ENCODE measurements around the gene MPO.

MPO gene

DNA sequence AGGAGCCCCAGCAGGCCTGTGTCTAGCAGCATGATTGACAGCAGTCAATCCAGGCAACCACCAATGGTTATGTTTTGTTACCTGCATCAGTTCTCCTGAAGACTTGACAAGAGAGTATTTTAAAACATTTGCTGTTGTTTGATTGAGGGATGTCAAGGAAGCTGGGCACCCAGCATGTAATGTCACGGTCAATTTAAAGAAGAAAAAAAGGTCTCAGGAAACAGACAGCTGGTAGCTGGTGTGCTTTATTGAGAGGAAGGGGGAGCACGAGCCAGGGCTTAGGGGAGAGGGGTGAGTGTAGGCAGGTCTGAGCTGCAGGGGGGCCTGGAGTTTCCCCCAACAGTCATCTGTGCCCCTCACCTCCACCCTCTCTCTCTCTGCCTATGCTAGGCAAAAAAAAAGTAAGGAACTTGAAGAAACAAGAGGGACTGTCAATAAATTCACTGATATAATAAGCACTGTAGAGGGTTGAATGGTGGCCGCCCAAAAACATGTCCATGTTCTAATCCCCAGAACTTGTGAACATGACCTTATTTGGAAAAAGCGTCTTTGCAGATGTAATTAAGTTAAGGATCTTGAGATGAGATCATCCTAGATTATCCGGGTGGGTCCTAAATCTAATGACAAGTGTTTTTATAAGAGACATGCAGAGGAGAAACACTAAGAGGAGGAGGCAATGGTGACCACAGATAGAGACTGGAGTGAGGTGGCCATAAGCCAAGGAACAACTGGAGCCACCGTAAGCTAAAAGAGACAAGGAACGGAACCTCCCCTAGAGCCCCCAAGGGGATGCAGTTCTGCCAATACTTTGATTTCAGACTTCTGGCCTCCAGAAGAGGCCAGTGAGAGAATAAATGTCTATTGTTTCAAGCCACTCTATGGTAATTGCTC, 33.3 kb upstream of the MPO start:
- TF ChIP-seq CTCF (IDR thresholded peaks at IDR 0.05; ENCODE audit: insufficient read depth, missing control alignments) = no peak
- FAIRE-seq (peak; percentile 96), DNase-seq (ENCODE audit: insufficient read length, low spot score) (peak; percentile 70)

DNA sequence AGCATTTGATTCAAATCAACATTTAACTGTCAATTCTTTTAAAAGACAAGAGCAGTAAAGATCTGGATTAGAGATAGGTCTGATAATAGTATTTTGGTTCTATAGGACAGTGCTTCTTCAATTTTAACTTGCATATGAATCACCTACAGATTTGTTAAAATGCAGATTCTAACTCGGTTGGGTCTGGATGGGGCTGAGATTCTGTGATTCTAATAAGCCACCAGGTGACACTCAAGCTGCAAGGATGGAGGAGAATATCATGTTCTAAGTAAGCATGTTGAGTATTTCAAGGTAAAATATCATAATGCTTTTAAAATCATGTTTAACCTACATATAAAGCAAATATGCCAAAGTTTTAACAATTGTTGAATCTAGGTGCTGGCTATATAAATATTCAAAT, 32.1 kb upstream of the MPO start:
- no peak for FAIRE-seq
- TF ChIP-seq CTCF (IDR thresholded peaks at IDR 0.05; ENCODE audit: insufficient read depth, missing control alignments) = peak; percentile 21

DNA sequence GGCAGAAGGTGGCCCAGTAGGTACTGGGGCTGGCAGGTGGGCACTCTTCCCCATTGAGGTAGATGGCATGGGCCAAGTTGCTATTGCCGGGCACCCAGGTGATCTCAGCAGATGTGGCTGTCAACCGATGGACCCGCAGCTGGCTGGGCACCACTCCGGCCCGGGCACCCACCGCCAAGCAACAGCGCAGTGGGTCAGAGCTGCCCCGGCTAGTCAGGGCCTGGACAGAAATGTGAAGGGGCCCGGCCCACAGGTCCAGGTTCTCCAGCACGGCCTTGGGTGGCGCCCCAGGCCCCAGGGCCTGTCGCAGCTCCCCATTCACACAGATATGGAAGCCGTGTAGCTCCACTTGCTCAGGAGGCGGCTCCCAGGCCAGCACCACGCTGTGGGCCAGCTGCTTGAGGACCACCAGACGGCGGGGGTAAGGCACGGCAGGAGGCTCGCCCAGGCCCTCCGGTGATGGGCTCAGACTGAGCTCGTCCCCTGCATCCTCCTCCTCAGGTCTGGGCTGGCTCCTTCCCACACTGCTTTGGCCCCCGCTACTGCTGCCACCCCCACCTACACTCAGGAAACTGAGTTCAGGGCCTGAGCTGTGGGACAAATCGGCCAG, 31.4 kb upstream of the MPO start:
- DNase-seq (ENCODE audit: insufficient read length, low spot score) (peak; percentile 8), FAIRE-seq (no peak)
- TF ChIP-seq CTCF (IDR thresholded peaks at IDR 0.05; ENCODE audit: insufficient read depth, missing control alignments) = no peak

More for the DNA sequence above, 32.1 kb upstream of the MPO start:
- peak; percentile 17 for DNase-seq (ENCODE audit: insufficient read length, low spot score)

DNA sequence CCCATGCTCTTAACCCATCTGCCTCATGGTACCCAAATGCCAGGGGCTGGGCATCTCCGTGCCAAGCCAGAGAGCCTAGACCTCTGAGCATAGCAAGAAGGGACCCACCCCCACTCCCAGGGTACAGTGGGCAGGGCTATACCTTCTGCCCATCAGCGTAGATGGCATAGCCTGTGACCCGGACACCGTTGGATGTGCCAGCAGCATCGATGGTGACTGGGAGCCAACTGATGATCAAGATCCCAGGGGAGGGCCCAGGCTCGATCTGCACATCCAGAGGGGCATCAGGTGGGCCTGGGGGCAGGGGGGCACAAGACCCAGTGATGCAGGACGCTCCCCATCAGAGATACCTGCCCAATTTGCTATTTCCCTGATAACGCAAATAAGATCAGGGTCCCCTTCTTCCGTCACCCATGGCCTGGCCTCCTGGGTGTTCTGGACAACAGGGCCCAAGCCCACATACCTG, 30.7 kb upstream of the MPO start:
- TF ChIP-seq CTCF (IDR thresholded peaks at IDR 0.05; ENCODE audit: insufficient read depth, missing control alignments) = no peak
- DNase-seq (ENCODE audit: insufficient read length, low spot score) = no peak
- no peak for FAIRE-seq

DNA sequence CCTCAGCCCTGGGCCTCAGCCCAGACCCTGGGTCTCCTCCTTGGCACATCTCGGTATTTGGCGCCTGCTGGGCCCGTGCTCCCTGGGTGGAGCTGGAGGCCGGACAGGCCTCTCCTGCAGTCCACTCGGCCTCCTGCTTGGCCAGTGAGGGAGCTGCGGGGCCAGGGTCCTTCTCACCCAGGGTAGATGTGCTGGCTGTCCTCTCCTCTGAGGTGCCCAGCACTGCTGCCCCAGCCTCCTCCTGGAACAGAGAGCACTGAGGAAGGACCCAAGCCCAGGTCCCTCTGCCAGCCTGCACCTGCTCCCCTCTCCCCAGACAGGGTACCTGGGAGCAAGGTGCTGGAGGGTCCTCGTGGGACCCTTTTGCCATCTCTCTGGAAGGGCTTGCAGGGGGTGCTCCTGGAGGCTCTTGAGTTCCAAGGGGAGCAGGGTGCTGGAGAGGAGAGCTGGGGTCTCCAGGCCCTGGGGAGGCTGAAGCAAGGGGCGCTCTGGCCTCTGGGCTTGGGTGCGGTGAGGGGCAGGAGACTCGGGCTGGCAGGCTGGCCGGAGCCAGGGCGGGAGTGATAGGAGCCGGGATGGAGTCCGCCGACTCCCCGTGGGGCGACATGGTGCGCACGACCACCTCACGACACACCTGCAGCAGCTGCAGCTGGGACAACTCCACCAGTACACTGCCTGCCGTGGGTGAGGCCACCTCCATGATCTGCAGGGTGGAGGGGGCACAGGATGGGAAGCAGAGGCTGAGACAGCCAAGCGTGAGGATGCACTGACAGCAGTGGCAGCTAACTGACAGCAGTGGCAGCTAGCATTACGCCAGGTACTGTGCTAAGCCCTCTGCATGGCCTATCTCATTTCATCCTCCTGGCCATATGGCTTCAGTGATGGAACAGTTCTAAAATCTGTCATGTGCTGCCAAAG, 30.0 kb upstream of the MPO start:
- TF ChIP-seq CTCF (IDR thresholded peaks at IDR 0.05; ENCODE audit: insufficient read depth, missing control alignments) = no peak
- DNase-seq (ENCODE audit: insufficient read length, low spot score) (peak; percentile 21), FAIRE-seq (no peak)

DNA sequence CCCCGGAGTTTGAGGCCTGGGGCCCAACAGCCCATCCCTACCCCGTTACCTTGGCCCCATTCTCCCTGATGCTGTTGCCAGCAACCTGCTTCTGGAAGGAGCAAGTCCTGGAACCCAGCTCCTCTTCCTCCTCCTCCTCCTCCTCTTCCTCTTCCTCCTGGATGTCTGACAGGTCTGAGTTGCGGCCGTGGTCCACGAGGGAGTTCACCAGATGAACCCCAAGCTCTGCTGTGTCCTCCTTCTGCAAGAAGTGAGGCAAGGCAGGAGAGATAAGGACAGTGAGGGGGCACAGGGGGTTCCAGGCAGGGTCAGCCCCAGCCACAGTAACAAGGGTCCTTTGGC, 29.2 kb upstream of the MPO start:
- no peak for TF ChIP-seq CTCF (IDR thresholded peaks at IDR 0.05; ENCODE audit: insufficient read depth, missing control alignments)
- DNase-seq (ENCODE audit: insufficient read length, low spot score) (no peak), FAIRE-seq (no peak)
